GM21447 (cell line): ENCODE measurements around the gene PLEKHA8.

ENCODE experiments used
- ATAC-seq: cut with Tn5 transposase; IDR thresholded peaks from one replicate; pipeline ENCODE4 v1.9.1; 2021; ENCODE audit not compliant: unreplicated experiment

Gene PLEKHA8, protein sequence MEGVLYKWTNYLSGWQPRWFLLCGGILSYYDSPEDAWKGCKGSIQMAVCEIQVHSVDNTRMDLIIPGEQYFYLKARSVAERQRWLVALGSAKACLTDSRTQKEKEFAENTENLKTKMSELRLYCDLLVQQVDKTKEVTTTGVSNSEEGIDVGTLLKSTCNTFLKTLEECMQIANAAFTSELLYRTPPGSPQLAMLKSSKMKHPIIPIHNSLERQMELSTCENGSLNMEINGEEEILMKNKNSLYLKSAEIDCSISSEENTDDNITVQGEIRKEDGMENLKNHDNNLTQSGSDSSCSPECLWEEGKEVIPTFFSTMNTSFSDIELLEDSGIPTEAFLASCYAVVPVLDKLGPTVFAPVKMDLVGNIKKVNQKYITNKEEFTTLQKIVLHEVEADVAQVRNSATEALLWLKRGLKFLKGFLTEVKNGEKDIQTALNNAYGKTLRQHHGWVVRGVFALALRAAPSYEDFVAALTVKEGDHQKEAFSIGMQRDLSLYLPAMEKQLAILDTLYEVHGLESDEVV

DNA sequence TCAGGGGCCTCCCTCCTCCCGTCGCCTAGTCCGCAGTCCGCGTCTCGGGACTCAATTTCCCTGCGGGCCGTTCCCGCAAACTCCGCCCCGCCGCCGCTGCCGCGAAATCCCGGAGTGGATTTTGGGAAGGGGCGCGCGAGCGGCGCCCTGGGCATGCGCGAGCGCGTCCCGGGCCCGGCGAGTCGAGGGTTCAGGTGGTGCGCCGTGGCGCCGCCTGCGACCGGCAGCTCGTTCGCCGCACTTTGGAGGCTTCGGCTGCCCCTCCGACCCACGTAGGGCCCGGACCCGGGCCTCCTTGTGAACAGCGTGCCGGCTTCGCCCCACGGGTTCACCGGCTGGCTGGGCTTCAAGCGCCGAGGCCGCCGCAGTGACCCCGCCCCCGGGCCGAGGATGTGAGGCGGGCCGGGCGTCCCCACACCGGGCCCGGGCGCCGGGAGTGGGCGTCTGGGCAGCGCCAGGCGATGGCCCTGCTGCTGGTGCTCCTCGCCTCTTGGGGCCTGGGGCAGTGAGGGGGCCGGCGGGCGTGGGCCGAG lies at the start of gene PLEKHA8:
TSS of gene PLEKHA8 (plus strand) at position 197 of the 533 bp plus-strand sequence. CDS start 351 bp downstream, outside the sequence.
- ATAC-seq = peak; percentile 38

DNA sequence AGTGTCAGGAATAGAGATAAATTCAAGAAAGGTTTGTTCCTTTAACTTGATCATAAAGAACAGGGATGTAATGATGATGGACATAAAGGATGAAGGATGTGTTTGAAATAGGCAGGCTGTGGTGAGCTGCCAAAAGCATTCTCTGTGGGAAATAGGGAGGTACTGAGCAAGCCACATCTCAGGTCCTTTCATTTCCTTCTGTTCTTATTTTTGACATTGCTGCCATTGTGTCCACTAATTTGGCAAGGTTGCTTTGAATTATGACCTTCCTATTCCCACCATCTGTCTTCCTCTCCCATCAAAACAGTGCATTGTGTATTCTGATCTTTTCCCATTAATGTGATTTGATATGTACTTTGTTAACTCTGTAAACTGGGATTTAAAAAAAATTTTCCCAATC lies 48.1 kb upstream of the PLEKHA8 start:
- no peak for ATAC-seq

DNA sequence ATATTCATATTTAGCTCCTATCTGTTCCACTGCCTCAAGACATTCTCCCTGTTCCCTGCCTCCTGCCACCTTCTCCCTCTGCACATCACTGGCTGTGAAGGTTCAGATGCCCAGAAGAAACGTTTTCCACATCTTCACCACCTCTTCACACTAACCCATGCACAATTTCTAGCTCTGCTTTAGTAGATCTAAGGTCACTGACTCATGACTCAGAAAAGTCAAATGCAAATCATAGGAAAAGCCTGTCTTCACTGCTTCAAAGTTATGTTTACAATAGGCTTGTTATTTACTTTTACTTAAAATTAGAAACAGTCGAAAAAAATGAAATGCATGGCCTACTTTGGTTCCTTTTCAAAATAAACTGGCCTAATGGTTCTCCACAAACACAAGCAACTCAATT lies 41.1 kb upstream of the PLEKHA8 start:
- ATAC-seq = no peak

DNA sequence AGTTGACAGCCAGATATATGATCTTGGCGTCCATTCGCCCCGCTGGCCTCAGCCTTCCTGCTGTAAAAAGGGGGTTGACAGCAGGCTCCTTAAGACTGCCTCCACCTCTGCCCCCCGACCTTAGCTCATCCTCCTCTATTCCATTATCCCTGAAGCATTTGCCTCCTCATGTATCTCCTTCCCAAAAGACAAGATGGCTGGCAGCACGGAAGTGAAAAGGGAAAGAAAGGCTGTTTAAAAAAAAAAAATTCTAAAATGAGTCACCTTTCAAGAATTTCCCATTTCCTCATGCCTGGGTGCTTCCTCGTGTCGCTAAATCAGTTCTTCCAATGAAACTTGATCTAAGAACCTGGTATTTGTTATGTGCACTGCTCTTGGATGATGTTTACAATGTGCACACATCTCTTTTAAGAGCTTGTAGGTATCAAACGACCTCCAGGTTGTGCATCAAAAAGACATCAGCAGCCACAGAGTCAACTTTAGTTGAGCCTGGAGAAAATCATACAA lies 40.3 kb upstream of the PLEKHA8 start:
- ATAC-seq = no peak

GRCh38 chr7:29988424-29989256 lies 39.6 kb upstream of the PLEKHA8 start:
- ATAC-seq = peak; percentile 37

DNA sequence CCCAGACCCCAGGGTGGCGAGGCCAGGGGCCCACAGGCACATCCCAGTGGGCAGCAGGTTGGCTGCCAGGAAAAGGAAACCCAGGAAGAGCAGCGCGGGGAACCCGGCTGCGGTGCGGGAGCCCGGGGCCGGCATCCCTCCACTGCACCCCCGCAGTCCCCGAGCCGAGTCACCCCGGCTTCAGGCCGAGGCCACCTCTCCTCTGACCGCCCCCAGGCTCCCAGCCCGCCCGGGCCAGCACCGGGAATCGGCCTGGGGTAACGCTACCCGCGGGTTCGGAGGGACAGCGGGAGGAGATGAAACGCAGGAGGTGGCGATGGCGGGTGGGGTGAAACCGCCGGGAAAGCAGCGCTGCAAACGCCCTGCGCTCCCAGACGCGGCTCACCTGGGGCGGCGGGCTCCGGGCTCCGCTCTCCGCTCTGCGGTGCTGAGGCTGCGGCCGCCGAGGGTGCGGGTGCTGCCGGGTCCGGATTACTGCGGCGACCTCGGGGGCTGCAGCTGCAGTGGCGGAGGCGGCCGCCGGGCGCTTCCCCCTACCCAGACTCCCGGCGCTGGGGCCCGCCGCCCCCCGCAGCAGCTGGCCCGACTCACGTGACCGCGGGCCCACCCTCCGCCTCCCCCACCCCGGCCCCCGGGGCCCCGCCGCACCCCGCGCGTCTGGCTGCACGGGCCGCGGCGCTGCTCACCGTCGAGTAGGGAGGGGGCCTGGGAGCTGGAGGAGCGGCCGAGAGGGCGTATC lies 38.8 kb upstream of the PLEKHA8 start, which contains the start of gene SCRN1:
TSS of gene SCRN1 (minus strand) at position 545 of the 739 bp plus-strand sequence. CDS start 20,734 bp downstream, outside the sequence.
- peak; percentile 23 for ATAC-seq

- no peak for ATAC-seq
These were observed 37.3 kb upstream of the PLEKHA8 start for GRCh38 chr7:29990931-29991330.

DNA sequence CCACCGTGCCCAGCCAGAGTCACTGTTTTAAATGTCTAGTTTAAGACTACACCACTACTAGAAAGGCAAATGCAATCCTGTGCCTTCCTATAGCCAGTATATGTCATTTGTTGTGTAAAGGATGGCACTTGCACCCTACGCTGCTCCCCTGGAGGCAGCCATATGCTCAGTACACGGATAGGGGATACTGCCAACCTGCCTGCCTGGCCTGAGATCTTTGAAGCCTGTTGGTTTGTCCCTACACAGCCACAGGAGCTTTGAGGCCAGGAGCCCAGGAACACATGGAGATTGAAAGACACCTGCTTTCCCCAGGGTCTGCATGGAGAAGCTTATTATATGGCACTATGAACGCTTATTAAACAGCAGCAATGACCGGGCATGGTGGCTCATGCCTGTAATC lies 36.3 kb upstream of the PLEKHA8 start:
- ATAC-seq = no peak

DNA sequence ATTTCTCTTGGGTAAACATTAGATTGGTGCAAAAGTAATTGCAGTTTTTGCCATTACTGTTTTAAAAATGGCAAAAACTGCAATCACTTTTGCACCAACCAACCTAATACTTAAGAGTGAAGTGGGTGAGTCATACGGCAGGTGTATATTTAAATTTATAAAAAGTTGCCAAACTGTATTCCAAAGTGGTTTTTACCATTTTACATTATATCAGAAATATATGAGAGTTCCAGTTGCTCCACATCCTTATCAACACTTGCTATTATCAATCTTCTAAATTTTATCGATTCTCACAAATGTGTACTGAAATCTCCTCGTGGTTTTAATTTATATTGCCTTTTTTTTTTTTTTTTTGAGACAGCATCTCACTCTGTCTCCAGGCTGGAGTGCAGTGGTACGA lies 35.1 kb upstream of the PLEKHA8 start:
- no peak for ATAC-seq

GRCh38 chr7:29995652-29996051 lies 32.6 kb upstream of the PLEKHA8 start:
- no peak for ATAC-seq

GRCh38 chr7:29996321-29996720 lies 31.9 kb upstream of the PLEKHA8 start:
- no peak for ATAC-seq

GRCh38 chr7:29998489-29998888 lies 29.7 kb upstream of the PLEKHA8 start:
- no peak for ATAC-seq

- ATAC-seq = no peak
These were observed 26.2 kb upstream of the PLEKHA8 start for GRCh38 chr7:30001998-30002397.

DNA sequence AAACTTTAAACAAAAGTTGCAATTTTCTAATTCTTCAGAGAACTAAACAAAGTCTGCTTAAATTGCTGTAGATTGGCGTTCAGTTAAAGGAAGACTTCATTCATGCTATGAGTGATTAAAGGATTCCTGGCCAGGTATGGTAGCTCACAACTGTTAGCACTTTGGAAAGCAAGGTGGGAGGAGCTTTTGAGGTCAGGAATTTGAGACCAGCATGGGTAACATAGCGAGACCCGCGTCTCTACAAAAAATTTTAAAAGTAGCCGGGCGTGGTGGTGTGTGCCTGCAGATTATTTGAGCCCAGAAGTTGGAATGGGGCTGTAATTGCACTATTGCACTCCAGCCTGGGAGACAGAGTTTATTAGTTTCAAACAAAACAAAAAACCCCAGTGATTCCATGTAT lies 25.1 kb upstream of the PLEKHA8 start:
- no peak for ATAC-seq

DNA sequence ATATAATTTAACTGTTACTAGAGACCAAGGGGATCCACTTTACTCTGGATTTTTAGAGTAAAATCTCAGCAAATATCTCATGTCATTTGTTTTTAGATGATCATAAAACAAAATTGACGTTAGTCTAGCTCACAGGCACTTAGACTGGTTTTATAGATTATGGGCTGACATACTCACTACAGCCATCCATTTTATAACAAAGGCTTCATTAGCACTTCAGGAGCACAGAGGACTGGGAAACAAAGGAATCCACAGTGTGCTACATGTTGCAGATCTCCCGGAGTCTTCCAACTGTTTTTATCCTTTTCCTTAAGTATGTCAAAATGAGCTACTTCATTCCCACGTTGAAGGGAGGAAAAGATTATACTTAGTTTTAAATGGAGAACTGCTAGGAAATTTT lies 22.7 kb upstream of the PLEKHA8 start:
- no peak for ATAC-seq

DNA sequence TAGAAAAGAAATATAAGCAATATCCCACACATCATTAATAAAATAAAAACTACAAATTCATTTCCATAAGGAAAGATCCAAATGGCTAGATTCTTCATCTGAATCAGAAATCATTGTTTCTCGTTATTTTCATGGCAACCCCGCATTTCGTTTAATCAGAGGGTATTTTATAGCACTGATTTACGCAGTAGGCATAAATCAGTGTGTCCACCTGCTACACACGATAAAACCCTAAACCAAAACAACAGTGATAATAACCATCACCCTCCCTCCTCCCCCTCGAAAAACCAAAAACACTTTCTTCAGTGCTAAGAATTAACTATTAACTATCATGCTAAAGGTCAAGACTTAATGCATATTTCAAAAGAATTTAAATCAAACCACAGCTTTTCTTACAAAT lies 18.2 kb upstream of the PLEKHA8 start:
- ATAC-seq = no peak

DNA sequence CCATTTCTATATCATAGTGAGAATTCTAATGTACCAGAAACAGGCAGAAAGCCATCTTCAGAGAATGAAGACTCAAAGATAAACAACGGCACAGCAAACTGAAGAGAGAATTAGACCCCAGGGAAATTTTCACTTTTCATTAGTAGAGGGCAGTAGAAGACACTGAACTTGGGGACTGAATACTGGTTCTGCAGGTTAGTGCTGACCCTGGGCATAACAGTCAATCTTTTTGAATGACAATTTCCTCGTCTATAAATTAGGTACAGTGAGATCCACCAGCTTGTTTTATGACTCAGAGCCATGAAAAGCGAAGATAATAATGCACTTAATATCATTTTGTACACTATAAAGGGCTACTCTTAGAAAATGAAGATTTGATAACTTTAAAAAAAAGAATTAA lies 15.5 kb upstream of the PLEKHA8 start:
- no peak for ATAC-seq

DNA sequence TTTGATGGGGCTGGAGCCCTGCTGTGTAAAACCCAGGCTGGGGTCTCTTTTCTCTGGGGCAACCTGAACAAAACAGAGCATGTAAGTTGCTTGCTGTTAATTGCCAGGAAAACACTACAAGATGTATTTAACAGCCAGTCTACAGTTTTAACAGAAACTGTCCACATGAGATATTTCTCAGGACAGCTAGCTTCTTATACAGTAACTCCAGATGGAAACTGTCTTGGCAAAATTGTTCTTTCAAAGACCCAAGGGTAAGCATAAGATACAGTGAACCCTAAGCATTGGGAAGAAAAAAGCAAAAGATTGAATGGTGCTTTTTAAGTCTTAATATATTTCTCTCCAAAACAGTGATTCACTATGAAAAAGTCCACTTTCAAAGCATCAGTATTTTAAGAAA lies 9.8 kb upstream of the PLEKHA8 start:
- ATAC-seq = no peak

DNA sequence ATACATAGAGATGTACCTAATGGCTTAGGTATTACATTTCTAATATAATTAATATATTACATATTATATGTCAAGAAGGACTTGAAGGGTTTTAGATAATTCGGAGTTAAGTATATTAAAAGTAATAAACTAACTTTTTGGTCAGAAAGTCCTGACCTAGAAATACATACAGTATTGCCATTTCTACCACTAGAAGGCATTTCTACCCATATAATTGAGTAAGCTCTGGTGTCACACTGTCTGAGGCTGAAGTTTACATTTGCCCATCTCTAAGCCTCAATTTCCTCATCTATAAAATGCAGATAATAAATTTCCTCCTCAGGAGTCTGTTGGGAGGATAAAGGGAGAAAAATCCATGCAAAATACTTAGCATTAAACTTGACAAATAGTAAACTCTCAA lies 8.8 kb upstream of the PLEKHA8 start:
- ATAC-seq = no peak

DNA sequence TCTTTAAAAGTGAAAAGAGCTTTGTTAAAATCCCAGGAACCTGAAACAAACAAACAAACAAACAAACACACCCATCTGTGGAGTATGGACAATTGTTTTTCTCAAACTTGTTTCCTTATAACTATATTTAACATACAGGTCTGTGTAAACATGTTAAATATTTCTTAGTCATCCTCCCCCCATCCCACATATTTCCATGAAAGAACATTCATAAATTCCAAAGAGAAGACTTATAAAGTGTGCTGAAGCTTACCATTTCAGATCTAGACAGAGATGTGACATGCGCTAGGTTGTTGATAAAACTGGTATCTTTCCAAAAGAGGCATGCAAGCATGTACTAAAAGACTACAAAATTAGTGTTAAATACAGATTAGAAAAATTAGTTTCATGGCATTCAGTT lies 8.3 kb upstream of the PLEKHA8 start:
- no peak for ATAC-seq

GRCh38 chr7:30020535-30020934 lies 7.7 kb upstream of the PLEKHA8 start:
- no peak for ATAC-seq
